SK-N-SH (cell line): ENCODE results near the gene SLC12A6. TPM values are rescaled to one million over a fixed set of nuclear protein-coding genes. Genes with fewer than 3 reads are reported as not detected.

Experiments
- CTCF ChIA-PET: fragments of 300-600, 350-600 bp; formaldehyde crosslinking; extraction: SDS; loops from one replicate; lab custom pipeline; 2021; lab: Yijun Ruan, JAX
- POLR2A ChIA-PET: fragments of 350-600 bp; sonication (Branson Sonifier 250); formaldehyde crosslinking; extraction: SDS; loops from one replicate; lab custom pipeline; 2020; ENCODE audit warnings: antibody characterized with exemption, inconsistent platforms; lab: Yijun Ruan, JAX
- DNase-seq: peaks from one replicate; pipeline ENCODE4 v3.0.0; 2012
- H2AFZ ChIP-seq: fragments of 200-600 bp; sonication (generic); 2 replicates; pipeline ENCODE4 v1.8.1; 2016; ENCODE audit warnings: antibody characterized with exemption, mild to moderate bottlenecking, low read depth
- H3F3A ChIP-seq: fragments of 200-600 bp; sonication (generic); replicated peaks from 2 replicates; pipeline ENCODE3; 2016; ENCODE audit warnings: antibody characterized with exemption, mild to moderate bottlenecking; ENCODE audit not compliant: insufficient read depth
- H3K27ac ChIP-seq, 2 experiments: fragments of 200-500 bp in 1 of 2; fragments of 200-600 bp in 1 of 2; sonication (Bioruptor generic) in 1 of 2; sonication (generic), shearing (Covaris generic) in 1 of 2; 2 replicates each; pipeline versions ENCODE4 v1.5.1 to v1.6.1; 2014 to 2016; ENCODE audit warnings: low read depth in 2 of 2, inconsistent platforms in 1 of 2, low read length in 1 of 2, mild to moderate bottlenecking in 1 of 2, mixed read lengths in 1 of 2
- H3K27me3 ChIP-seq: fragments of 200-600 bp; sonication (generic), shearing (Covaris generic); 2 replicates; pipeline ENCODE4 v1.6.1; 2016; ENCODE audit warnings: mixed run types; ENCODE audit not compliant: insufficient read depth
- H3K36me3 ChIP-seq, 2 experiments: fragments of 200-500 bp in 1 of 2; fragments of 200-600 bp in 1 of 2; sonication (Bioruptor generic) in 1 of 2; sonication (generic) in 1 of 2; replicated peaks in 1 of 2; 2 replicates each; pipeline versions ENCODE3 to v1.5.1; 2014 to 2016; ENCODE audit warnings: low read length in 1 of 2, mild to moderate bottlenecking in 1 of 2; ENCODE audit not compliant: insufficient read depth in 2 of 2, control insufficient read depth in 1 of 2
- H3K4me1 ChIP-seq, 2 experiments: fragments of 200-500 bp in 1 of 2; fragments of 200-600 bp in 1 of 2; sonication (Bioruptor generic) in 1 of 2; sonication (generic), shearing (Covaris generic) in 1 of 2; 2 replicates each; pipeline versions ENCODE4 v1.5.1 to v1.6.1; 2014 to 2016; ENCODE audit warnings: low read depth in 1 of 2, low read length in 1 of 2, mixed run types in 1 of 2; ENCODE audit not compliant: insufficient read depth in 2 of 2, control insufficient read depth in 1 of 2
- H3K4me2 ChIP-seq: fragments of 200-600 bp; sonication (generic), shearing (Covaris generic); 2 replicates; pipeline ENCODE4 v1.6.1; 2017; ENCODE audit warnings: mixed run types
- H3K4me3 ChIP-seq, 2 experiments: fragments of 200-500 bp in 1 of 2; fragments of 200-600 bp in 1 of 2; sonication (Bioruptor generic) in 1 of 2; sonication (generic), shearing (Covaris generic) in 1 of 2; 2 replicates each; pipeline versions ENCODE4 v1.5.1 to v1.8.1; 2014 to 2016; ENCODE audit warnings: low read depth in 2 of 2, inconsistent platforms in 1 of 2, low read length in 1 of 2, mild to moderate bottlenecking in 1 of 2, mixed read lengths in 1 of 2, moderate library complexity in 1 of 2
- H3K79me2 ChIP-seq: fragments of 200-600 bp; sonication (generic); 2 replicates; pipeline ENCODE4 v1.8.1; 2017; ENCODE audit warnings: mild to moderate bottlenecking; ENCODE audit not compliant: insufficient read depth
- H3K9ac ChIP-seq: fragments of 200-600 bp; sonication (generic); 2 replicates; pipeline ENCODE4 v1.6.1; 2017; ENCODE audit warnings: mixed run types
- H3K9me2 ChIP-seq: fragments of 200-600 bp; sonication (generic); 2 replicates; pipeline ENCODE4 v1.6.1; 2017; ENCODE audit warnings: mixed run types
- H3K9me3 ChIP-seq: fragments of 200-600 bp; sonication (generic); 2 replicates; pipeline ENCODE4 v1.6.1; 2017; ENCODE audit warnings: mixed run types, mild to moderate bottlenecking, moderate library complexity
- H4K20me1 ChIP-seq: fragments of 200-600 bp; sonication (generic); 2 replicates; pipeline ENCODE4 v1.6.1; 2017; ENCODE audit warnings: mild to moderate bottlenecking, mixed run types; ENCODE audit not compliant: insufficient read depth
- FOSL2 ChIP-seq: IDR thresholded peaks from 2 replicates; pipeline ENCODE4 v1.4.0; 2012; ENCODE audit warnings: low read depth, mild to moderate bottlenecking, moderate library complexity, borderline replicate concordance
- FOXJ3 ChIP-seq: sonication (generic); formaldehyde crosslinking; IDR thresholded peaks from 2 replicates; pipeline ENCODE4 v1.5.1; 2020; ENCODE audit warnings: mild to moderate bottlenecking, missing genetic modification reagents
- GATA2 ChIP-seq: sonication (generic); formaldehyde crosslinking; IDR thresholded peaks from 2 replicates; pipeline ENCODE4 v1.5.0; 2020; ENCODE audit warnings: mild to moderate bottlenecking, missing genetic modification reagents
- JUND ChIP-seq: IDR thresholded peaks from 2 replicates; pipeline ENCODE4 v1.4.0; 2012
- MEF2A ChIP-seq: IDR thresholded peaks from 2 replicates; pipeline ENCODE4 v1.4.0; 2012; ENCODE audit warnings: low read depth, borderline replicate concordance
- SIN3A ChIP-seq: IDR thresholded peaks from 2 replicates; pipeline ENCODE4 v1.6.1; 2012; ENCODE audit warnings: low read depth, mild to moderate bottlenecking, low read length, moderate library complexity, borderline replicate concordance
- SMC3 ChIP-seq: IDR thresholded peaks from 2 replicates; pipeline ENCODE4 v1.6.1; 2012; ENCODE audit warnings: low read depth, low read length, improper control_type of control experiment
- TAF1 ChIP-seq: IDR thresholded peaks from 2 replicates; pipeline ENCODE4 v1.6.1; 2012; ENCODE audit warnings: low read depth, mild to moderate bottlenecking, low read length, moderate library complexity, borderline replicate concordance
- YY1 ChIP-seq: IDR thresholded peaks from 2 replicates; pipeline ENCODE4 v1.4.0; 2012; ENCODE audit warnings: low read depth, mild to moderate bottlenecking
- polyA plus RNA-seq, 3 experiments: library from polyadenylated mRNA; depleted of rRNA; stranded (reverse); fragments of >200 nt; gene quantifications; 2 replicates each; pipeline ENCODE4 v1.2.3, GENCODE V29; 2012
- TF ChIP-seq, protein P1 (sequence below): IDR thresholded peaks from 2 replicates; pipeline ENCODE4 v1.4.0; 2012; ENCODE audit warnings: low read depth, borderline replicate concordance
- TF ChIP-seq, protein P2 (sequence below): IDR thresholded peaks from 2 replicates; pipeline ENCODE4; 2012
- TF ChIP-seq, protein P3 (sequence below): IDR thresholded peaks from 2 replicates; pipeline ENCODE4 v1.4.0; 2012; ENCODE audit warnings: low read depth, borderline replicate concordance
- TF ChIP-seq, protein P4 (sequence below): IDR thresholded peaks from 2 replicates; pipeline ENCODE4 v1.6.1; 2012; ENCODE audit warnings: mild to moderate bottlenecking, low read depth, low read length, moderate library complexity

Gene SLC12A6
- polyA plus RNA-seq, 1 of the 3 experiments (the other 2 are of a cell fraction): 7.7 TPM

DNA sequence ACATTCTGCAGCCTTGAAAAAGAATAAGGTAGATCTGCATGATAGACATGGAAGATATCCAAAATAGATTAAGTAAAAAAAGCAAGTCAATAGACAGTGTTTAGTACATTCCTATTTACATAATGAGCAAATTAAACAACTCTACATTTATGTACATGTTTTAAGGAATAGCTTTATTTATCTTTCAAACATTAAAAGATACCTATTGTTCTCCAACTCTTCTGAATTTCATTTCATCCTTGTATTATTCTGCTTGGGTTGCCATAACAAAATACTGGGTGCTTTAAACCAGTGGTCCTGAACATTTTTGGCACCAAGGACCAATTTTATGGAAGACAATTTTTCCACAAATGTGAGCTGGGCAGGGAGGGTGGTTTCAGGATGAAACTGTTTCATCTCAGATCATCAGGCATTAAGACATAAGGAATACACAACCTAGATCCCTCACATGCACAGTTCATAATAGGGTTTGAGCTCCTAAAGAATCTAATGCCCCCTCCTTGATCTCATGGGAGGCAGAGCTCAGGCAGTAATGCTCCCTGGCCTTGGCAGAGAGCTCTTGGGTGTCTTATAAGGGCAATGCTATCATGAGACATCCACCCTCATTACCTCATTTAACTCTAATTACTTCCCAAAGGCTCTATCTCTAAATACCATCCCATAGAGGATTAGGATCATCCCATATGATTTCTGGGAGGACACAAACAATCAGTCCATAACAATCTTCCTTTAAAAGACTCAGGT is 120.9 kb downstream of the SLC12A6 start:
- H3K9me3 ChIP-seq: no peaks in the 10 kb centered on the region
- no peaks in the 10 kb centered on the region for H3K79me2 ChIP-seq
- H3K4me3 ChIP-seq: no peak overlapping the region
- H3K27me3 ChIP-seq: no peaks in the 10 kb centered on the region
- H3K36me3 ChIP-seq: no peaks in the 10 kb centered on the region
- TF ChIP-seq, protein P1, sequence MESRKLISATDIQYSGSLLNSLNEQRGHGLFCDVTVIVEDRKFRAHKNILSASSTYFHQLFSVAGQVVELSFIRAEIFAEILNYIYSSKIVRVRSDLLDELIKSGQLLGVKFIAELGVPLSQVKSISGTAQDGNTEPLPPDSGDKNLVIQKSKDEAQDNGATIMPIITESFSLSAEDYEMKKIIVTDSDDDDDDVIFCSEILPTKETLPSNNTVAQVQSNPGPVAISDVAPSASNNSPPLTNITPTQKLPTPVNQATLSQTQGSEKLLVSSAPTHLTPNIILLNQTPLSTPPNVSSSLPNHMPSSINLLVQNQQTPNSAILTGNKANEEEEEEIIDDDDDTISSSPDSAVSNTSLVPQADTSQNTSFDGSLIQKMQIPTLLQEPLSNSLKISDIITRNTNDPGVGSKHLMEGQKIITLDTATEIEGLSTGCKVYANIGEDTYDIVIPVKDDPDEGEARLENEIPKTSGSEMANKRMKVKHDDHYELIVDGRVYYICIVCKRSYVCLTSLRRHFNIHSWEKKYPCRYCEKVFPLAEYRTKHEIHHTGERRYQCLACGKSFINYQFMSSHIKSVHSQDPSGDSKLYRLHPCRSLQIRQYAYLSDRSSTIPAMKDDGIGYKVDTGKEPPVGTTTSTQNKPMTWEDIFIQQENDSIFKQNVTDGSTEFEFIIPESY: no peak
- no peak for TF ChIP-seq MEF2A
- TF ChIP-seq, protein P2, sequence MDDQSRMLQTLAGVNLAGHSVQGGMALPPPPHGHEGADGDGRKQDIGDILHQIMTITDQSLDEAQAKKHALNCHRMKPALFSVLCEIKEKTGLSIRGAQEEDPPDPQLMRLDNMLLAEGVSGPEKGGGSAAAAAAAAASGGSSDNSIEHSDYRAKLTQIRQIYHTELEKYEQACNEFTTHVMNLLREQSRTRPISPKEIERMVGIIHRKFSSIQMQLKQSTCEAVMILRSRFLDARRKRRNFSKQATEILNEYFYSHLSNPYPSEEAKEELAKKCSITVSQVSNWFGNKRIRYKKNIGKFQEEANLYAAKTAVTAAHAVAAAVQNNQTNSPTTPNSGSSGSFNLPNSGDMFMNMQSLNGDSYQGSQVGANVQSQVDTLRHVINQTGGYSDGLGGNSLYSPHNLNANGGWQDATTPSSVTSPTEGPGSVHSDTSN: no peak
- no peak for TF ChIP-seq JUND
- no peak for TF ChIP-seq GATA2
- TF ChIP-seq FOSL2: no peak
- no peak for TF ChIP-seq YY1
- no peak for TF ChIP-seq SMC3
- no peak for TF ChIP-seq FOXJ3 (CRISPR knock-in tag)
- TF ChIP-seq SIN3A: no peak
- TF ChIP-seq, protein P3, sequence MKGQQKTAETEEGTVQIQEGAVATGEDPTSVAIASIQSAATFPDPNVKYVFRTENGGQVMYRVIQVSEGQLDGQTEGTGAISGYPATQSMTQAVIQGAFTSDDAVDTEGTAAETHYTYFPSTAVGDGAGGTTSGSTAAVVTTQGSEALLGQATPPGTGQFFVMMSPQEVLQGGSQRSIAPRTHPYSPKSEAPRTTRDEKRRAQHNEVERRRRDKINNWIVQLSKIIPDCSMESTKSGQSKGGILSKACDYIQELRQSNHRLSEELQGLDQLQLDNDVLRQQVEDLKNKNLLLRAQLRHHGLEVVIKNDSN: no peak
- TF ChIP-seq TAF1: no peak
- TF ChIP-seq, protein P4, sequence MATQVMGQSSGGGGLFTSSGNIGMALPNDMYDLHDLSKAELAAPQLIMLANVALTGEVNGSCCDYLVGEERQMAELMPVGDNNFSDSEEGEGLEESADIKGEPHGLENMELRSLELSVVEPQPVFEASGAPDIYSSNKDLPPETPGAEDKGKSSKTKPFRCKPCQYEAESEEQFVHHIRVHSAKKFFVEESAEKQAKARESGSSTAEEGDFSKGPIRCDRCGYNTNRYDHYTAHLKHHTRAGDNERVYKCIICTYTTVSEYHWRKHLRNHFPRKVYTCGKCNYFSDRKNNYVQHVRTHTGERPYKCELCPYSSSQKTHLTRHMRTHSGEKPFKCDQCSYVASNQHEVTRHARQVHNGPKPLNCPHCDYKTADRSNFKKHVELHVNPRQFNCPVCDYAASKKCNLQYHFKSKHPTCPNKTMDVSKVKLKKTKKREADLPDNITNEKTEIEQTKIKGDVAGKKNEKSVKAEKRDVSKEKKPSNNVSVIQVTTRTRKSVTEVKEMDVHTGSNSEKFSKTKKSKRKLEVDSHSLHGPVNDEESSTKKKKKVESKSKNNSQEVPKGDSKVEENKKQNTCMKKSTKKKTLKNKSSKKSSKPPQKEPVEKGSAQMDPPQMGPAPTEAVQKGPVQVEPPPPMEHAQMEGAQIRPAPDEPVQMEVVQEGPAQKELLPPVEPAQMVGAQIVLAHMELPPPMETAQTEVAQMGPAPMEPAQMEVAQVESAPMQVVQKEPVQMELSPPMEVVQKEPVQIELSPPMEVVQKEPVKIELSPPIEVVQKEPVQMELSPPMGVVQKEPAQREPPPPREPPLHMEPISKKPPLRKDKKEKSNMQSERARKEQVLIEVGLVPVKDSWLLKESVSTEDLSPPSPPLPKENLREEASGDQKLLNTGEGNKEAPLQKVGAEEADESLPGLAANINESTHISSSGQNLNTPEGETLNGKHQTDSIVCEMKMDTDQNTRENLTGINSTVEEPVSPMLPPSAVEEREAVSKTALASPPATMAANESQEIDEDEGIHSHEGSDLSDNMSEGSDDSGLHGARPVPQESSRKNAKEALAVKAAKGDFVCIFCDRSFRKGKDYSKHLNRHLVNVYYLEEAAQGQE: no peak
- TF ChIP-seq, all 33 proteins: peak for 0
- H4K20me1 ChIP-seq: no peaks in the 10 kb centered on the region
- H3F3A ChIP-seq: peaks cover 13% of the 10 kb centered on the region
- no peaks in the 10 kb centered on the region for H3K4me1 ChIP-seq
- POLR2A ChIA-PET: no interaction called here
- no peak for DNase-seq
- no peak overlapping the region for H3K9ac ChIP-seq
- H3K9me2 ChIP-seq: no peaks in the 10 kb centered on the region
- H3K4me2 ChIP-seq: no peak overlapping the region
- H3K27ac ChIP-seq: peak overlapping the region in 1 of 2 experiments; percentile 73; a peak in 2 of 4 replicates
- CTCF ChIA-PET: interaction anchor here (1.5 to 2.7 kb wide), 3 partner anchors 106 to 150 kb away, joined by 3 to 10 read pairs (median 6); partner anchors contain the start of gene LPCAT4
- no peak overlapping the region for H2AFZ ChIP-seq
